Loucy (cell line): ENCODE measurements around the gene ZNF71.

Source experiments
- H2AFZ ChIP-seq: fragments of 200-600 bp; sonication (generic); 2 replicates; pipeline ENCODE4 v1.6.0; 2016; ENCODE audit warnings: antibody characterized with exemption, mild to moderate bottlenecking, low read length, moderate library complexity
- H3F3A ChIP-seq: fragments of 200-600 bp; 2 replicates; pipeline ENCODE4 v1.6.0; 2016; ENCODE audit warnings: antibody characterized with exemption, low read depth, mild to moderate bottlenecking
- H3K27me3 ChIP-seq: fragments of 200-600 bp; sonication (generic); 2 replicates; pipeline ENCODE4 v1.6.1; 2014; ENCODE audit warnings: low read length, mild to moderate bottlenecking; ENCODE audit not compliant: insufficient read depth, poor library complexity, severe bottlenecking
- H3K36me3 ChIP-seq: fragments of 200-600 bp; sonication (generic); 2 replicates; pipeline ENCODE4 v1.6.1; 2016; ENCODE audit warnings: low read length; ENCODE audit not compliant: insufficient read depth
- H3K4me1 ChIP-seq: fragments of 200-600 bp; sonication (generic); 2 replicates; pipeline ENCODE4 v1.5.1; 2014; ENCODE audit warnings: low read length, mild to moderate bottlenecking; ENCODE audit not compliant: insufficient read depth, poor library complexity, severe bottlenecking
- H3K4me2 ChIP-seq: fragments of 200-600 bp; sonication (generic); 2 replicates; pipeline ENCODE4 v1.6.0; 2014; ENCODE audit warnings: antibody characterized with exemption, low read length, low read depth, mild to moderate bottlenecking; ENCODE audit not compliant: poor library complexity, severe bottlenecking
- H3K4me3 ChIP-seq: fragments of 200-600 bp; sonication (generic); 2 replicates; pipeline ENCODE4 v1.5.1; 2014; ENCODE audit warnings: low read length, mild to moderate bottlenecking, mixed read lengths; ENCODE audit not compliant: poor library complexity, severe bottlenecking
- H3K79me2 ChIP-seq: fragments of 200-600 bp; sonication (generic); 2 replicates; pipeline ENCODE4 v1.6.1; 2014; ENCODE audit warnings: low read length; ENCODE audit not compliant: insufficient read depth
- H3K9ac ChIP-seq: fragments of 200-600 bp; sonication (generic); 2 replicates; pipeline ENCODE4 v1.6.0; 2014; ENCODE audit warnings: mild to moderate bottlenecking, low read depth, low read length, moderate library complexity; ENCODE audit not compliant: poor library complexity, severe bottlenecking
- H3K9me2 ChIP-seq: fragments of 200-600 bp; sonication (generic); replicated peaks from 2 replicates; pipeline ENCODE4 v1.6.1; 2016; ENCODE audit warnings: low read depth, low read length, mixed read lengths
- H3K9me3 ChIP-seq: fragments of 200-600 bp; sonication (generic); 2 replicates; pipeline ENCODE4 v1.6.1; 2014; ENCODE audit warnings: mild to moderate bottlenecking, antibody characterized with exemption, low read length, low read depth; ENCODE audit not compliant: insufficient read depth
- H4K20me1 ChIP-seq: fragments of 200-600 bp; sonication (generic); 2 replicates; pipeline ENCODE4 v1.6.0; 2014; ENCODE audit warnings: antibody characterized with exemption, low read length, mild to moderate bottlenecking; ENCODE audit not compliant: insufficient read depth, poor library complexity, severe bottlenecking
- EZH2phosphoT487 ChIP-seq: fragments of 200-600 bp; IDR thresholded peaks from 2 replicates; pipeline ENCODE4 v1.6.1; 2018; ENCODE audit warnings: antibody characterized with exemption, mild to moderate bottlenecking, moderate library complexity, borderline replicate concordance
- TF ChIP-seq, protein P1 (sequence below): fragments of 200-600 bp; sonication (generic); conservative IDR thresholded peaks from 2 replicates; pipeline ENCODE4 v1.5.1; 2014; ENCODE audit warnings: mild to moderate bottlenecking, antibody characterized with exemption, low read length

ZNF71 gene

DNA sequence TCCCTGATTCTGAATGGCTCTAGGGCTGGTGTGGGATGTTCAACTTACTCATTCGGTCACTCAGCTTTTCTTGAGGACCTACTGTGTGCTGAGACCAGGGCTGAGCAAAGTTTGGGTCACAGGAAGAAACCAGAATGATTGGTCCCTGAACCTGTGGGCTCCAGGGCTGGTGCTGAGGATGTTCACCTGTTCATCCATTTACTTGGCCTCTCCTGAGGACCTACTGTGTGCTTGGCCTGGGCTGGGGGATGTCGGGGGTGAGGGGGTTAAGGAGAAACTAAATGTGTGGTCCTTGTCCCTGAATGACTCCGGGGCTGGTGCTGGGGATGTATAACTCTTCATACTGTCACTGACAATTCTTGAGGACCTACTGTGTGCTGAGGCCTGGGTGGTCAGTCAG is 66.1 kb downstream of the ZNF71 start:
- Histone ChIP-seq H3K9me2 (no peaks in the 10 kb centered on the region), H3K36me3 (no peaks in the 10 kb centered on the region), H2AFZ (no peak overlapping the region), H3K9me3 (peaks cover 8% of the 10 kb centered on the region; the same call in 1 of the 2 replicates), H3K27me3 (no peaks in the 10 kb centered on the region), H3K4me3 (no peak overlapping the region), H3F3A (no peaks in the 10 kb centered on the region), H3K79me2 (no peaks in the 10 kb centered on the region), H3K4me1 (no peaks in the 10 kb centered on the region), H3K4me2 (no peak overlapping the region), H3K9ac (no peak overlapping the region), H4K20me1 (no peaks in the 10 kb centered on the region)
- TF ChIP-seq, protein P1, sequence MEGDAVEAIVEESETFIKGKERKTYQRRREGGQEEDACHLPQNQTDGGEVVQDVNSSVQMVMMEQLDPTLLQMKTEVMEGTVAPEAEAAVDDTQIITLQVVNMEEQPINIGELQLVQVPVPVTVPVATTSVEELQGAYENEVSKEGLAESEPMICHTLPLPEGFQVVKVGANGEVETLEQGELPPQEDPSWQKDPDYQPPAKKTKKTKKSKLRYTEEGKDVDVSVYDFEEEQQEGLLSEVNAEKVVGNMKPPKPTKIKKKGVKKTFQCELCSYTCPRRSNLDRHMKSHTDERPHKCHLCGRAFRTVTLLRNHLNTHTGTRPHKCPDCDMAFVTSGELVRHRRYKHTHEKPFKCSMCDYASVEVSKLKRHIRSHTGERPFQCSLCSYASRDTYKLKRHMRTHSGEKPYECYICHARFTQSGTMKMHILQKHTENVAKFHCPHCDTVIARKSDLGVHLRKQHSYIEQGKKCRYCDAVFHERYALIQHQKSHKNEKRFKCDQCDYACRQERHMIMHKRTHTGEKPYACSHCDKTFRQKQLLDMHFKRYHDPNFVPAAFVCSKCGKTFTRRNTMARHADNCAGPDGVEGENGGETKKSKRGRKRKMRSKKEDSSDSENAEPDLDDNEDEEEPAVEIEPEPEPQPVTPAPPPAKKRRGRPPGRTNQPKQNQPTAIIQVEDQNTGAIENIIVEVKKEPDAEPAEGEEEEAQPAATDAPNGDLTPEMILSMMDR = no peak
- no peak for TF ChIP-seq EZH2phosphoT487

GRCh38 chr19:56663931-56664500 is 68.9 kb downstream of the ZNF71 start:
- H3K4me2 ChIP-seq = no peak overlapping the region
- H3K4me3 ChIP-seq = no peak overlapping the region
- H3K9ac ChIP-seq = no peak overlapping the region
- no peaks in the 10 kb centered on the region for H3K9me2 ChIP-seq
- no peaks in the 10 kb centered on the region for H3K4me1 ChIP-seq
- no peaks in the 10 kb centered on the region for H3K79me2 ChIP-seq
- no peaks in the 10 kb centered on the region for H4K20me1 ChIP-seq
- no peaks in the 10 kb centered on the region for H3K27me3 ChIP-seq
- H3F3A ChIP-seq = no peaks in the 10 kb centered on the region
- TF ChIP-seq, protein P1 = no peak
- TF ChIP-seq EZH2phosphoT487 = no peak
- H3K9me3 ChIP-seq = peaks cover 8% of the 10 kb centered on the region; the same call in 1 of the 2 replicates
- H3K36me3 ChIP-seq = no peaks in the 10 kb centered on the region
- H2AFZ ChIP-seq = no peak overlapping the region

- Histone ChIP-seq H2AFZ (no peak overlapping the region), H3F3A (no peaks in the 10 kb centered on the region), H3K79me2 (no peaks in the 10 kb centered on the region), H3K9me3 (peaks cover 8% of the 10 kb centered on the region; the same call in 1 of the 2 replicates), H3K9ac (no peak overlapping the region), H4K20me1 (no peaks in the 10 kb centered on the region), H3K4me1 (no peaks in the 10 kb centered on the region), H3K4me3 (no peak overlapping the region), H3K27me3 (no peaks in the 10 kb centered on the region), H3K36me3 (no peaks in the 10 kb centered on the region), H3K9me2 (no peaks in the 10 kb centered on the region), H3K4me2 (no peak overlapping the region)
- TF ChIP-seq, protein P1 = no peak
- no peak for TF ChIP-seq EZH2phosphoT487
Measured at GRCh38 chr19:56664511-56664910, 69.4 kb downstream of the ZNF71 start.
